ENCODE data around the gene TMEM116.
A peak's percentile ranks its signal among the peaks of the same experiment; 100 is the strongest.
"Not testable (repeated sequence)": the region's sequence is repeated elsewhere in the genome, so short reads cannot be mapped to it uniquely, and the experiment has no call there.

The TMEM116 gene

GRCh38 chr12:111959518-111959917 is 53.4 kb downstream of the TMEM116 start:
- not testable (repeated sequence) for H3K4me3 Mint-ChIP-seq, H3K27ac Mint-ChIP-seq, H3K27me3 Mint-ChIP-seq, H3K9me3 Mint-ChIP-seq
- Mint-ChIP-seq H3K36me3 (peaks cover 41% of the 10 kb centered on the region), H3K4me1 (peaks cover 10% of the 10 kb centered on the region)

- H3K4me1 Mint-ChIP-seq = peaks cover 24% of the 10 kb centered on the region
- not testable (repeated sequence) for H3K4me3 Mint-ChIP-seq, H3K27me3 Mint-ChIP-seq, H3K9me3 Mint-ChIP-seq, H3K27ac Mint-ChIP-seq
- peaks cover 39% of the 10 kb centered on the region for H3K36me3 Mint-ChIP-seq
These were observed 55.7 kb downstream of the TMEM116 start for GRCh38 chr12:111957224-111957623.

GRCh38 chr12:111954969-111955368 is 58.0 kb downstream of the TMEM116 start:
- Mint-ChIP-seq H3K4me3 (no peak overlapping the region), H3K36me3 (peaks cover 30% of the 10 kb centered on the region), H3K9me3 (peaks cover 8% of the 10 kb centered on the region), H3K4me1 (peaks cover 43% of the 10 kb centered on the region), H3K27me3 (no peaks in the 10 kb centered on the region), H3K27ac (no peak overlapping the region)

GRCh38 chr12:111953455-111953854 is 59.5 kb downstream of the TMEM116 start:
- H3K27me3 Mint-ChIP-seq = no peaks in the 10 kb centered on the region
- H3K36me3 Mint-ChIP-seq = peaks cover 18% of the 10 kb centered on the region
- no peak overlapping the region for H3K27ac Mint-ChIP-seq
- peaks cover 39% of the 10 kb centered on the region for H3K4me1 Mint-ChIP-seq
- no peak overlapping the region for H3K4me3 Mint-ChIP-seq
- H3K9me3 Mint-ChIP-seq = no peaks in the 10 kb centered on the region

DNA sequence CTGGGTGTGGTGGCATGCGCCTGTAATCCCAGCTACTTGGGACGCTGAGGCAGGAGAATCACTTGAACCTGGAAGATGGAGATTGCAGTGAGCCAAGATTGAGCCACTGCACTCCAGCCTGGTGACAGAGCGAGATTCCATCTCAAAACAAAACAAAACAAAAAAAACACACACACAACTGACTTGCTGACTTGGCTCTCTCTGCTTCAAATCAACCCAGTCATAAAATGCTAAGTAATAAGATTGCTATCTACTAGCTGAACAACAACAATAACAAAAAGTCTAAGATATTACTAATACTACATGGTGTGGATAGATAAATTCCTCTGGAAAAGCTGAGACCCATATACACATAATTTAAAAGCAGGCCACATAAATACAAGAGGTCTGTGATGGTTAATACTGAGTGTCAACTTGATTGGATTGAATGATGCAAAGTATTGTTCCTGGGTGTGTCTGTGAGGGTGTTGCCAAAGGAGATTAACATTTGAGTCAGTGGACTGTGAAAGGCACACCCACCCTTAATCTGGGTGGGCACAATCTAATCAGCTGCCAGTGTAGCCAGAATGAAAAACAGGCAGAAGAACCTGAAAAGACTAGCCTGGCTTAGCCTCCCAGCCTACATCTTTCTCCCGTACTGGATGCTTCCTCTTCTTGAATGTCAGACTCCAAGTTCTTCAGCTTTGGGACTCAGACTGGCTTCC is 60.7 kb downstream of the TMEM116 start:
- not testable (repeated sequence) for H3K27me3 Mint-ChIP-seq
- Mint-ChIP-seq H3K4me1 (peaks cover 43% of the 10 kb centered on the region), H3K36me3 (peaks cover 18% of the 10 kb centered on the region)

DNA sequence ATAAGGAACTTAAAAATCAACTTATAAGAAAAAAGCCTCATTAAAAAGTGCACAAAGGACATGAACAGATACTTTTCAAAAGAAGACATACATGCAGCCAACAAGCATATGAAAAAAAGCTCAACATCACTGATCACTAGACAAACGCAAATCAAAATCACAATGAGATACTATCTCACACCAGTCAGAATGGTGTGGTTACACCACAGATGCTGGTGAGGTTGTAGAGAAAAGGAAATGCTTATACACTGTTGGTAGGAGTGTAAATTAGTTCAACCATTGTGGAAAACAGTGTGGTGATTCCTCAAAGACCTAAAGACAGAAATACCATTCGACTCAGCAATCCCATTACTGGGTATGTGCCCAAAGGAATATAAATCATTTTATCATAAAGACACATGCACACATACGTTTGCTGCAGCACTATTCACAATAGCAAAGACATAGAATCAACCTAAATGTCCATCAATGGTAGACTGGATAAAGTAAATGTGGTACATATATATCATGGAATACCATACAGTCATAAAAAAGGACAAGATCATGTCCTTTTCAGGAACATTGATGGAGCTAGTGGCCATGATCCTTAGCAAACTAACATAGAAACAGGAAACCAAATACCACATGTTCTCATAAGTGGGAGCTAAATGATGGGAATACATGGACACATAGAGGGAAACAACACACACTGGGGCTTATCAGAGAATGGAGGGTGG is 61.8 kb downstream of the TMEM116 start:
- Mint-ChIP-seq H3K27ac (peak overlapping the region; percentile 86), H3K4me1 (peaks cover 50% of the 10 kb centered on the region), H3K4me3 (peak overlapping the region; percentile 19), H3K36me3 (peaks cover 15% of the 10 kb centered on the region)
- not testable (repeated sequence) for H3K27me3 Mint-ChIP-seq, H3K9me3 Mint-ChIP-seq

More for the DNA sequence above, 60.7 kb downstream of the TMEM116 start:
- not testable (repeated sequence) for H3K4me3 Mint-ChIP-seq, H3K9me3 Mint-ChIP-seq
- H3K27ac Mint-ChIP-seq = peak overlapping the region; percentile 12

GRCh38 chr12:111943929-111944328 is 69.0 kb downstream of the TMEM116 start:
- no peaks in the 10 kb centered on the region for H3K27me3 Mint-ChIP-seq
- H3K36me3 Mint-ChIP-seq = no peaks in the 10 kb centered on the region
- H3K9me3 Mint-ChIP-seq = no peaks in the 10 kb centered on the region
- H3K4me3 Mint-ChIP-seq = no peak overlapping the region
- H3K4me1 Mint-ChIP-seq = peaks cover 26% of the 10 kb centered on the region
- no peak overlapping the region for H3K27ac Mint-ChIP-seq

DNA sequence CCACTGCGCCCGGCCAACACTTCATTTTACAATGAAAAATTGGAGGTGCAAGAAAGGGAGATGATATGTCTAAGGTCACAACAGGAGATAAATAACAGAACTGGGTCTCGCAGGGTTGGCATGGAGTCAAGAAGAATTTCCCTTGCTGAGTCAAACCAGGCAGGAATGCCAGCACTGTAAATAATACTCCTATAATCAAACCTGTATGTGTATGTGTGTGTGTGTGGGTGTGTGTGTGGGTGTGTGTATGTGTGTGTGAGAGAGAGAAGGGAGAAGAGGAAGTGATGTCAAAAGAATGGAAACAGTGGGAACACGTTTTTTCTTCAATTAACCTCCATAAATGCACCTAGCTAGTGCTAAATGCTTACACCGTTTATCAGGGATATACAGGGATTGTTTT is 70.4 kb downstream of the TMEM116 start:
- H3K27me3 Mint-ChIP-seq = no peaks in the 10 kb centered on the region
- H3K36me3 Mint-ChIP-seq = no peaks in the 10 kb centered on the region
- H3K9me3 Mint-ChIP-seq = no peaks in the 10 kb centered on the region
- H3K4me3 Mint-ChIP-seq = no peak overlapping the region
- peaks cover 21% of the 10 kb centered on the region for H3K4me1 Mint-ChIP-seq
- peak overlapping the region; percentile 55 for H3K27ac Mint-ChIP-seq

DNA sequence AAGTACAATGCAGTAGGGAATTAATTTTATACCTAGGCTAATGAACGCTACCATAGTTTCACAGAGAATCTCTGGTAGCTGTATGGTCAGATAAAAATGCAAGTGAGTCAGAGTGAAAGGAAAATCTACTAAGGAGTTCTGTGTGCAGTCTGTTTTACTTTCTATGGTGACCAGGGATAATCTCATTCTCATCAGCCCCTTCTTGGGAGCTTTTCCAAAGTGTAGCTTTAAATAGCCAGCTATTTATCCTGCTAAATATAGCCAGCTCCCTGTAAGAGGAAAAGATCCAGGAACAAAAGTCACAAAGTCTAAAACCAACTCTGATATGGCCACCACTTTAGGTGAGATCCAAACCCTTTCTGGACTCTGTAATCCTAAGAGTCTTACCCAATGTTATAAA is 75.5 kb downstream of the TMEM116 start:
- Mint-ChIP-seq H3K36me3 (peaks cover 3% of the 10 kb centered on the region), H3K27ac (no peak overlapping the region), H3K9me3 (no peaks in the 10 kb centered on the region), H3K4me3 (no peak overlapping the region), H3K4me1 (peaks cover under 1% of the 10 kb centered on the region), H3K27me3 (no peaks in the 10 kb centered on the region)

DNA sequence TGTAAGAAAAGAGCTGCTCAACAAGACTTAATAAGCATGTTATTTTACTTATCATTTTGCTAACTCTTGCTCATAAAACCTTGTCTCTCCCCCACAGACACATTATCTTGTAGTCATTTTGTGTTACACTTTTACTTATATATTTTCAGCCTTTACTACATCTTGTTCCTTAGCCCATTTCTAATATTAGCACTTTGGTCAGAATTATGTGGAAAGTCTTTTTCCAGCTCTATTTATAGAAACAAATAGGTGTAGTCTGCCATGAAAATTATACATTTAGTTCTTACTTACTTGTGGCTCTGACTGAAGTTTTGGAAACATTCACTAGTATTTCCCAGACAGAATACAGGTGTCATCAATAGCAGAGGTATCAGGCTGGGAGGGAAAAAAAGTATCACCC is 76.1 kb downstream of the TMEM116 start:
- Mint-ChIP-seq H3K27ac (no peak overlapping the region), H3K4me1 (no peaks in the 10 kb centered on the region), H3K4me3 (no peak overlapping the region), H3K27me3 (no peaks in the 10 kb centered on the region), H3K9me3 (no peaks in the 10 kb centered on the region), H3K36me3 (peaks cover 6% of the 10 kb centered on the region)

DNA sequence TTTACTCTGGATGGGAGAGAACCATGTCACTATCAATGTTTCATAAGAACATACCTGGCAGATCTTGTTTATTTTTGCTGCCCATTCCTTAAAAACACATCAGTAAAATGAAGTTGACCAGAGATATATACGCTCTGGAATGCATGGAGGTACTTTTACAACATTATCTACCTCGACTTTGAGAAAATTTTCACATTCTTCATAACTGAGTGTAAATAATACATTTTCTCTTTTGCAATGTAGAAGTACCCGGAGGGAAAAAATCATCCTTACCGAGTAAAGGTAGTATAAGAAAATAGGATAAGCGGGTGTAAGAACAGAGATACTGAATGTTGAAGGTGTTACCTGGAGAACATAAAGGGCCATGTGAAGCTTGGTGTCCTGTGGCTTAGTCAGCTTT is 80.7 kb downstream of the TMEM116 start:
- H3K27me3 Mint-ChIP-seq = no peaks in the 10 kb centered on the region
- H3K27ac Mint-ChIP-seq = no peak overlapping the region
- H3K4me1 Mint-ChIP-seq = no peaks in the 10 kb centered on the region

DNA sequence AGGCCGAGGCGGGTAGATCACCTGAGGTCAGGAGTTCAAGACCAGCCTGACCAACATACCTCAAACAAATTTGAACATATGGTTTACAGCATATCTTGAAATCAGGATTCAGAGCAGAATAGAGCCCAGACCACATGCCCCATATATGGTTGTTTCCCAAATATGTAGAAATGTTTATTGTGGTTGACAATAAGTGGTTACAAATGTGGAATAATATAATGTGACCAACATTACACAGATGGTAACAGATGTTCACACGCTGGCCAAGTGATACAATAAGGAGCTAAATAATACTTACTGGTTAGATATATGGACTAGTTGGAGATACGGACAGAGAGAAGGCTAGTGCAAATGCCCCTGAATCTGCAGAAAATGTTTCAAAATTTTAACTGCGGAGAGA is 85.6 kb downstream of the TMEM116 start:
- Mint-ChIP-seq H3K4me3 (no peak overlapping the region), H3K27ac (no peak overlapping the region)

More for the DNA sequence above, 80.7 kb downstream of the TMEM116 start:
- H3K4me3 Mint-ChIP-seq = no peak overlapping the region
- H3K36me3 Mint-ChIP-seq = peaks cover 9% of the 10 kb centered on the region
- H3K9me3 Mint-ChIP-seq = no peaks in the 10 kb centered on the region

GRCh38 chr12:111926631-111927030 is 86.3 kb downstream of the TMEM116 start:
- Mint-ChIP-seq H3K4me3 (no peak overlapping the region), H3K36me3 (peaks cover 2% of the 10 kb centered on the region), H3K9me3 (no peaks in the 10 kb centered on the region), H3K27me3 (no peaks in the 10 kb centered on the region), H3K27ac (no peak overlapping the region), H3K4me1 (no peaks in the 10 kb centered on the region)

More for the DNA sequence above, 85.6 kb downstream of the TMEM116 start:
- H3K4me1 Mint-ChIP-seq = no peaks in the 10 kb centered on the region
- H3K36me3 Mint-ChIP-seq = peaks cover 6% of the 10 kb centered on the region
- no peaks in the 10 kb centered on the region for H3K9me3 Mint-ChIP-seq
- no peaks in the 10 kb centered on the region for H3K27me3 Mint-ChIP-seq

GRCh38 chr12:111925171-111925570 is 87.8 kb downstream of the TMEM116 start:
- Mint-ChIP-seq H3K9me3 (no peaks in the 10 kb centered on the region), H3K4me1 (no peaks in the 10 kb centered on the region), H3K4me3 (no peak overlapping the region), H3K27ac (no peak overlapping the region), H3K36me3 (peaks cover 1% of the 10 kb centered on the region), H3K27me3 (no peaks in the 10 kb centered on the region)

DNA sequence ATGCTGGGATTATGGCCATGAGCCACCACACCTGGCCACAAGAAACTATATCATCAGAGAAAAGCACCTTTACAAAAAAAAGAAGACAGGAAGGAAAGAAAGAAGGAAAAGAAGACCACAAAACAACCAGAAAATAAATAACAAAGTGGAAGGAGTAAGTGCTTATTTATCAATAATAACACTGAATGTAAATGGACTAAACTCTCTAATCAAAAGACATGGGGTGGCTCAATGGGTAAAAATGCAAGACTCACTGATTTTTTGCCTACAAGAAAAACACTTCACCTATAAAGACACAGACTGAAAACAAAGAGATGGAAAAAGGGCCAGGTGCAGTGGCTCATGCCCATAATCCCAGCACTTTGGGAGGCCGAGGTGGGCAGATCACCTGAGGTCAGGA is 105.2 kb downstream of the TMEM116 start:
- H3K4me1 Mint-ChIP-seq = peaks cover 3% of the 10 kb centered on the region

GRCh38 chr12:111905502-111905901 is 107.5 kb downstream of the TMEM116 start:
- peaks cover 3% of the 10 kb centered on the region for H3K4me1 Mint-ChIP-seq
- no peaks in the 10 kb centered on the region for H3K27me3 Mint-ChIP-seq
- peaks cover 27% of the 10 kb centered on the region for H3K36me3 Mint-ChIP-seq
- H3K9me3 Mint-ChIP-seq = peaks cover 21% of the 10 kb centered on the region
- H3K27ac Mint-ChIP-seq = no peak overlapping the region
- H3K4me3 Mint-ChIP-seq = no peak overlapping the region

More for the DNA sequence above, 105.2 kb downstream of the TMEM116 start:
- Mint-ChIP-seq H3K27ac (no peak overlapping the region), H3K27me3 (no peaks in the 10 kb centered on the region), H3K9me3 (peaks cover 21% of the 10 kb centered on the region), H3K36me3 (peaks cover 31% of the 10 kb centered on the region), H3K4me3 (no peak overlapping the region)

Data from activated naive CD4-positive, alpha-beta T cell treated with anti-CD3 and anti-CD28 coated beads, Interleukin-2, amount 50 U/mL, for 24 hours (primary cell).